WERI-Rb-1 (cell line): ENCODE data around the gene CYP3A7.
"Not testable (repeated sequence)": the region's sequence is repeated elsewhere in the genome, so short reads cannot be mapped to it uniquely, and the experiment has no call there.

Source experiments
- DNase-seq: peaks from one replicate; pipeline ENCODE4 v3.0.0-alpha.2; 2020
- H3K27ac ChIP-seq: fragments of 250-450 bp; sonication (Bioruptor Pico); 2 replicates; pipeline ENCODE4 v1.5.1; 2020; ENCODE audit warnings: mild to moderate bottlenecking, moderate library complexity
- H3K27me3 ChIP-seq: fragments of 250-450 bp; sonication (Bioruptor Pico); 2 replicates; pipeline ENCODE4 v1.5.1; 2021; ENCODE audit warnings: mild to moderate bottlenecking, low read depth, moderate library complexity; ENCODE audit not compliant: insufficient read depth, severe bottlenecking
- H3K36me3 ChIP-seq: fragments of 250-450 bp; sonication (Bioruptor Pico); 2 replicates; pipeline ENCODE4 v1.5.1; 2020; ENCODE audit warnings: mild to moderate bottlenecking, moderate library complexity
- H3K4me3 ChIP-seq: 2 replicates; pipeline ENCODE4 v1.5.1; 2011; ENCODE audit warnings: low read depth, mild to moderate bottlenecking, control low read depth, low read length
- H3K9me3 ChIP-seq: fragments of 250-450 bp; sonication (Bioruptor Pico); 2 replicates; pipeline ENCODE4 v1.5.1; 2021; ENCODE audit warnings: mild to moderate bottlenecking, moderate library complexity; ENCODE audit not compliant: severe bottlenecking
- TF ChIP-seq, protein P1 (sequence below): IDR thresholded peaks from 2 replicates; pipeline ENCODE4 v1.5.1; 2011; ENCODE audit warnings: low read depth, mild to moderate bottlenecking, control low read depth, inconsistent platforms, low read length

Gene CYP3A7

GRCh38 chr7:99713995-99714570, 20.9 kb downstream of the CYP3A7 start:
- Histone ChIP-seq H3K27ac (no peak overlapping the region), H3K4me3 (no peak overlapping the region), H3K27me3 (no peaks in the 10 kb centered on the region), H3K9me3 (no peaks in the 10 kb centered on the region), H3K36me3 (no peaks in the 10 kb centered on the region)
- no peak for DNase-seq
- TF ChIP-seq, protein P1, sequence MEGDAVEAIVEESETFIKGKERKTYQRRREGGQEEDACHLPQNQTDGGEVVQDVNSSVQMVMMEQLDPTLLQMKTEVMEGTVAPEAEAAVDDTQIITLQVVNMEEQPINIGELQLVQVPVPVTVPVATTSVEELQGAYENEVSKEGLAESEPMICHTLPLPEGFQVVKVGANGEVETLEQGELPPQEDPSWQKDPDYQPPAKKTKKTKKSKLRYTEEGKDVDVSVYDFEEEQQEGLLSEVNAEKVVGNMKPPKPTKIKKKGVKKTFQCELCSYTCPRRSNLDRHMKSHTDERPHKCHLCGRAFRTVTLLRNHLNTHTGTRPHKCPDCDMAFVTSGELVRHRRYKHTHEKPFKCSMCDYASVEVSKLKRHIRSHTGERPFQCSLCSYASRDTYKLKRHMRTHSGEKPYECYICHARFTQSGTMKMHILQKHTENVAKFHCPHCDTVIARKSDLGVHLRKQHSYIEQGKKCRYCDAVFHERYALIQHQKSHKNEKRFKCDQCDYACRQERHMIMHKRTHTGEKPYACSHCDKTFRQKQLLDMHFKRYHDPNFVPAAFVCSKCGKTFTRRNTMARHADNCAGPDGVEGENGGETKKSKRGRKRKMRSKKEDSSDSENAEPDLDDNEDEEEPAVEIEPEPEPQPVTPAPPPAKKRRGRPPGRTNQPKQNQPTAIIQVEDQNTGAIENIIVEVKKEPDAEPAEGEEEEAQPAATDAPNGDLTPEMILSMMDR, result no peak

DNA sequence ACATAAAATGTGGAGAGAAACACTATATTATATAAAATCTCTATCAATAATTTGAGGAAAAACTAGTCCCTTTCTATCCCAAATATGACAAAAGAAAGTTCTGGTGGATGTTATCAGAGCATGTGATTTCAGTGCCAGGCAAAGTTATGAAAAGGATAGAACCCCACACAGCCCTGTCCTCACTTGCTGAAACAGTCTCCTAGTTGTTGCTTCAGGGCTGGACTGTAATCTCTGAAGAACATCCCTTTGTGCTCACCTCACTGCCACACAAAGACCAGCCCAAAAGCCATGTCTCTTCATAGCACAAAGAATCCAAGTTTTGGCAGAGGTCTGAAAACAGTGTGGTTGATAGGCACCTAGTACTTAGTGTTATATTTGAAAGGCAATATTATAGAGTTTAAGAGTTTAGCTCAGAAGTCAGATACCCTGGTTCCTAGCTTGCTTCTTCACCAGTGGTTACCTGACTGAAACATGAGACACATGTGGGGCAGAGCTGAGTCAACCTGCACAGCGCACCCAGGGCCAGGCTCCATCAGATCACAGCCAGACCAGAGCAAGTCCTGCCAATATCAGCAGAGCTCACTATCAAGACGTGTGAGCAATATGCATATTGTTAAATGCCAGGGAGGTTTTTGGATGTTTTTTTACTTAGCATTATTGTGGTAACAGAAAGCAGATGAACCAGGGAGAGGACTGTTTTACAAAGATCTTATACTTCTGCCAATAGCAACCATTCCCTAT, 25.0 kb downstream of the CYP3A7 start:
- TF ChIP-seq, protein P1, result no peak

DNA sequence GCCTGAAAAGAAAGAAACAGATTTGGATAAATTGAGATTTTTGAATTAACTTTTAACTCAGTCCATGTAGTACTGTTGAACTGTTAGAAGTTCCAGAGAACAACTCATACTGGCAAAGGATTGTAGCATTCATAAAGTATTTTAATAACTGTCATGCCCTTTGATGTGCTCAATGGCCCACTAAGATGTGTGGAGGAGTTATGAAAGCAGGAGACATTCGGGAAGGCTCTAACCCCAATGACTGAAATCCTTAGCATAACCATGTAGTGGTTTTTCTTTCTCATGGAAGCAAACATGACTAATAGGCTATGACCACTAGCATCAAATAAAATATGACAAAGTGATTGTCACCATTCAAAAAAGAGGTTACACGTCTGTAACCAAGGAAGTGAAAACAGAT, 25.7 kb downstream of the CYP3A7 start:
- no peak overlapping the region for H3K4me3 ChIP-seq
- peaks cover 5% of the 10 kb centered on the region for H3K9me3 ChIP-seq
- no peaks in the 10 kb centered on the region for H3K36me3 ChIP-seq
- TF ChIP-seq, protein P1, result no peak
- no peaks in the 10 kb centered on the region for H3K27me3 ChIP-seq
- no peak for DNase-seq
- H3K27ac ChIP-seq, result no peak overlapping the region

More for the DNA sequence above, 25.0 kb downstream of the CYP3A7 start:
- H3K27ac ChIP-seq, result no peak overlapping the region
- H3K36me3 ChIP-seq, result no peaks in the 10 kb centered on the region
- H3K4me3 ChIP-seq, result no peak overlapping the region
- H3K9me3 ChIP-seq, result peaks cover 5% of the 10 kb centered on the region
- no peak for DNase-seq
- H3K27me3 ChIP-seq, result no peaks in the 10 kb centered on the region

DNA sequence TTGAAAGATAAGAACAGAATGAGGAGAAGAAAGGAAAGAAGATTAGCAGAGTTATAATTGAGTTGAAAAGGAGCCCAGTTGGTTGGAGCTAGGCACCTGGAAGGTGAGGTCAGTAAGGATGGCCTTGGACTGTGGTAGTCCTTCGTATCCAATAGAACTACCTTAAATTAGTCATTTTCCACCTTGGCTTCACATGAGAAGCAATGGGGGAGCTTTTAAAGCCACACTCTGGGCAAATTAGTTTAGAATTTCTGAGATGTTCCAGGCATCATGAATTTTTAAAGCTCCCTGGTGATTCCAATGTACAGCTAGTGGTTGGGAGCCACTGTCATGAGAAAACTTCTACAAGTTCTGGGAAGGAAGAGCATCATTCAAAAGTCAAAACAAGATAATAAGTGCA, 27.9 kb downstream of the CYP3A7 start:
- H3K27me3 ChIP-seq, result no peaks in the 10 kb centered on the region
- no peak for DNase-seq
- H3K27ac ChIP-seq, result no peak overlapping the region
- H3K36me3 ChIP-seq, result no peaks in the 10 kb centered on the region
- TF ChIP-seq, protein P1, result no peak
- no peak overlapping the region for H3K4me3 ChIP-seq
- peaks cover 5% of the 10 kb centered on the region for H3K9me3 ChIP-seq

DNA sequence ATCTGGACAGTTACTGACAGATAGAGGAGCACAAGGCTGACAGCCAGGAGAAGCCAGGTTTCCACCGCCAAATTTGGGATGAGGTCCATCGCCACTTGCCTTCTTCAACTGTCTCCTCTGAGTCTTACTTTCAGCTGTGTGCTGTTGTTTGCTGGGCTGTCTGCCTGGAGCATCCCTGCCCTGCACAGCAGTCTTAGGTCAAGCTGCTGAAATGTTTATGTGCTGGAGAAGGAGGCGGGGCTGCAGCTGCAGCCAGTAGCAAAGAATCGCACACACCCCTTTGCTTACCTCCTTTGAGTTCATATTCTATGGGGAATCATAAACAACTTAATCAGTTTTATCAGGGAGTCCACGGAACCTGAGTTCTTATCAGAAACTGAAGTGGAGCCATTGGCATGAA, 35.0 kb downstream of the CYP3A7 start:
- H3K27ac ChIP-seq, result no peak overlapping the region
- no peaks in the 10 kb centered on the region for H3K36me3 ChIP-seq
- no peak for DNase-seq
- H3K4me3 ChIP-seq, result no peak overlapping the region
- TF ChIP-seq, protein P1, result no peak
- no peaks in the 10 kb centered on the region for H3K27me3 ChIP-seq
- H3K9me3 ChIP-seq, result no peaks in the 10 kb centered on the region

- not testable (repeated sequence) for H3K27ac ChIP-seq, H3K36me3 ChIP-seq, H3K9me3 ChIP-seq, H3K27me3 ChIP-seq, DNase-seq, H3K4me3 ChIP-seq
These were observed 35.9 kb downstream of the CYP3A7 start for GRCh38 chr7:99698867-99699730.
